A172 (cell line): ENCODE measurements around the gene TMEM221. TPM values are rescaled to one million over a fixed set of nuclear protein-coding genes. Genes with fewer than 3 reads are reported as not detected.
A peak's percentile ranks its signal among the peaks of the same experiment; 100 is the strongest.

Experiments used
- DNase-seq: peaks from one replicate; pipeline ENCODE4 v3.0.0-alpha.2; 2015; ENCODE audit warnings: low spot score
- total RNA-seq: library from RNA; depleted of rRNA; stranded (reverse); fragments of >200 nt; shearing (Covaris generic); gene quantifications from 2 replicates; pipeline ENCODE4 v1.2.3, GENCODE V29; 2014

TMEM221 gene
- total RNA-seq, 1 experiment from 2014 or later = not detected

- DNase-seq = peak; percentile 90
Observed at GRCh38 chr19:17473041-17473440, 24.6 kb upstream of the TMEM221 start.

- no peak for DNase-seq
Observed at GRCh38 chr19:17471410-17472125, 23.1 kb upstream of the TMEM221 start.

GRCh38 chr19:17470068-17470841 lies 21.8 kb upstream of the TMEM221 start, which contains the start of gene SLC27A1:
TSS of gene SLC27A1 (plus strand) at chr19:17470524. CDS start at chr19:17470541, 17 bp downstream.
- DNase-seq = peak; percentile 99

GRCh38 chr19:17469481-17470067 lies 21.1 kb upstream of the TMEM221 start:
- DNase-seq = peak; percentile 89

- DNase-seq = no peak
Observed at GRCh38 chr19:17469092-17469480, 20.6 kb upstream of the TMEM221 start.

GRCh38 chr19:17468302-17469091 lies 20.0 kb upstream of the TMEM221 start:
- DNase-seq = no peak

- no peak for DNase-seq
Observed at GRCh38 chr19:17467471-17468301, 19.2 kb upstream of the TMEM221 start.

- DNase-seq = no peak
Observed at GRCh38 chr19:17466487-17466850, 18.0 kb upstream of the TMEM221 start.

GRCh38 chr19:17460372-17461230 lies 12.1 kb upstream of the TMEM221 start, which contains the start of gene NXNL1:
TSS of gene NXNL1 (minus strand) at chr19:17460926. CDS start at chr19:17460869, 57 bp downstream.
- no peak for DNase-seq

GRCh38 chr19:17458970-17459369 lies 10.5 kb upstream of the TMEM221 start:
- no peak for DNase-seq

GRCh38 chr19:17457616-17458015 lies 9.1 kb upstream of the TMEM221 start:
- no peak for DNase-seq

- DNase-seq = no peak
Observed at GRCh38 chr19:17456127-17456526, 7.7 kb upstream of the TMEM221 start.

- no peak for DNase-seq
Observed at GRCh38 chr19:17455308-17456123, 7.0 kb upstream of the TMEM221 start.

GRCh38 chr19:17454576-17455071 lies 6.2 kb upstream of the TMEM221 start:
- DNase-seq = no peak

GRCh38 chr19:17451820-17452219 lies 3.4 kb upstream of the TMEM221 start:
- DNase-seq = no peak

GRCh38 chr19:17450264-17451075 lies 2.0 kb upstream of the TMEM221 start:
- peak; percentile 55 for DNase-seq

- no peak for DNase-seq
Observed at GRCh38 chr19:17447704-17448130, 751 bp downstream of the TMEM221 start.
